ENCODE data around the gene SEC14L2. TPM values are rescaled to one million over a fixed set of nuclear protein-coding genes. Genes with fewer than 3 reads are reported as not detected.
"Not testable (repeated sequence)": the region's sequence is repeated elsewhere in the genome, so short reads cannot be mapped to it uniquely, and the experiment has no call there.

Gene SEC14L2
- total RNA-seq, 1 donor from 2014 or later, result 252 TPM

DNA sequence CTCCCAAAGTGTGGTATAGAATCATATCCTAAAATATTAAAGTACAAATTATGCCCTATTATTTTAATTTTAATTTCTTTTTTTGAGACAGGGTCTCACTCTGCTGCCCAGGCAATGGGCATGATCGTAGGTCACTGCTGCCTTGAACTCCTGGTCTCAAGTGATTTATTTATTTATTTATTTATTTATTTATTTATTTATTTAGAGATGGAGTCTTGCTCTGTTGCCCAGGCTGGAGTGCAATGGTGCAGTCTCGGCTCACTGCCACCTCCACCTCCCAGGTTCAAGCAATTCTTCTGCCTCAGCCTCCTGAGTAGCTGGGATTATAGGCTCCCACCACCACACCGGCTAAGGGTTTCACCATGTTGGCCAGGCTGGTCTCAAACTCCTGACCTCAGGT is 4.2 kb downstream of the SEC14L2 start:
- not testable (repeated sequence) for ATAC-seq; DNase-seq (ENCODE audit: low spot score)

DNA sequence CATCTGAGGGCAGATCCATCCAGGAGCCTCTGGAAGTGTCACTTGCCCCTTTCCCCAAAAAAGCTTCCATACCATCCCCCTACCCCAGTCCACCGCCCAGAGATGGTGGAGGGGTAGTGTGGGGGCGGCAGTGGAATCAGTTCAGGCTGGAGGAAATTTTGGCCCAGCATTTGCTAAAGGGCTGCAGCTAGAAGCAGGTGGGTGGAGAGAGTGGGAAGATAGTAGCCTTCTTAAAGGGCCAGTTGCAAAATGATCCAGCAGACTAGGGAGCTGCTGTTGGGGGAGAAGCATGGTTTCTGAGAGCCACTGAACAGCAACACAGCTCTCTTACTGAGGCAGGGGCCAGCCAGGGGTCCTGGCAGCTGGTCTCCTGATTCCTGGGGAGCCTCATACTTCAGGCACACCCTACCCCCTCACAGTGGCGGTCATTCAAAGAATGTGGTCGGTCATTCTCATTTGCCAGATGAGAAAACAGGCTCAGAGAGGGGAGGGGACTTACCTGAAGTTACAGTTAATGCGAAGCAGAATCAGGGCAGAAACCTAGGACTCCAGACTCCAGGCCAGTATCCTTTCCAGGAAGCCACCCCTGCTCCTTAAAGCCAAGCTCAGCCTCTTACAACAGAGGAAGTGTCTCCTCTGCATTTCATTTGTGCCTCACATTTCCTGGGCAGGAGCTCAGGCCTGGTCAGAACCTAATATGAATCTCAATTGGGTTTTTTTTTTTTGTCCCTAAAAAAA is 5.4 kb downstream of the SEC14L2 start:
- DNase-seq (ENCODE audit: low spot score) (no peak), ATAC-seq (no peak)

DNA sequence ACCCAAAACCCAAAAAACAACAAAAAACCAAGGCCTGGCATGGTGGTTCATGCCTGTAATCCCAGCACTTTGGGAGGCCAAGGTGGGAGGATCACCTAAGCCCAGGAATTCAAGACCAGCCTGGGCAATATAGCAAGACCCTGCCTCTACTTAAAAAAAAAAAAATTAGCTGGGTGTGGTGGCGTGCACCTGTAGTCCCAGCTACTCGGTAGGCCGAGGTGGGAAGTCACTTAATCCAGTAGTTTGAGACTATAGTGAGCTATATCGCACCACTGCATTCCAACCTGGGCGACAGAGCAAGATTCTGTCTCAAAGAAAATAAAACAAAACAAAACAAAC is 5.9 kb downstream of the SEC14L2 start:
- ATAC-seq; DNase-seq (ENCODE audit: low spot score): not testable (repeated sequence)

DNA sequence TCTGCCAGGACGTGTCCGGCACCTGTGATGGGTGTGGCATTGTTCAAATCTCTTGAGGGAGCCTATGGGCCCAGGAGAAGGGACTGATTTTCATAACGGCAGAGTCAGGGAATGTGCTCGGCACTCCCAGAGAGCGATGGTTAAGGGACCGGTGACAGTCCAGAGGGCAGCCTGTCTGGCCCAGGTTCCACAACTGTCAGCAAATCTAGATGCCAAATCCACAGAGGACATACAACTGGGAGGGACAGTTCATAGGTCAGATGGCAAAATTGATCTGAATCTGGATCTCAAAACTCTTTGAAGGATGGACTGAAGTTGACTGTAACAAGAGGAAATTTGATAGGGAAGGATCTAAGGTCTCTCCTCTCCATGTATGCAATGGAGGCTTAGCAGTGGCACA is 7.5 kb downstream of the SEC14L2 start:
- ATAC-seq (peak; percentile 77), DNase-seq (ENCODE audit: low spot score) (peak; percentile 93)

DNA sequence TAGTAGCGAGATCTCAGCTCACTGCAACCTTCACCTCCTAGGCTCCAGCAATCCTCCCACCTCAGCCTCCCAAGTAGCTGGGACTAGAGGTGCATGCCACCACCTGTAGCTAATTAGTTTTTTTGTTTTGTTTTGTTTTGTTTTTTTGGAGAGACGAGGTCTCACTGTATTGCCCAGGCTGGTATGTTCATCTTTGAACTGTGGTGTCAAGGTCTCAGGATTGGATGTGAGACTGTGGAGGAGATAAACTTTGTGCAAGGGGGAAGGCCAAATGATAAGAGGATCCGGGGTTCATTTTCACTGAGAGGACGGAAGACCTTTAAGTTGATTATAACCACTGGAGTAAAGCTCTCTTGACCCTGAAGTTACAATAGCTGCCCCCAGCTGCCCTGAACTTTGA is 8.9 kb downstream of the SEC14L2 start:
- no peak for ATAC-seq
- no peak for DNase-seq (ENCODE audit: low spot score)

DNA sequence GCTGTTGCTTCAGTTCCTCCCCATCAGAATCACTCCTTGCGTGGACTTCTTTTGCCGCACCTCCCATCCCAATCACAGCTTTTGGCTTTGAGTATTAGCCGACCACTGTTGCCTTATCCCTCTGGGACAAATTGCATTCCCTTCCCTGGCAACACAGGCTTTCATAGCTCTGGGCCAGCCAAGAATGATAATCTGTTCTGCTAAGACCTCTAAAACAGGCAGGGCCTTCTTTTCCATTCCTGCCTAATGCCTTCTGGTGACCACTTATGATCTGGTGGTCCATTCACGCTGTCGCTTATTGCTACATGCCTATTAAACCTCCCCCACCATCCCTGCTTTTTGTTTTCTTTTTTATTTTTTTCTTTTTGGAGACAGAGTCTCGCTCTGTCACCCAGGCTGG is 9.6 kb downstream of the SEC14L2 start:
- DNase-seq (ENCODE audit: low spot score) (no peak), ATAC-seq (no peak)

DNA sequence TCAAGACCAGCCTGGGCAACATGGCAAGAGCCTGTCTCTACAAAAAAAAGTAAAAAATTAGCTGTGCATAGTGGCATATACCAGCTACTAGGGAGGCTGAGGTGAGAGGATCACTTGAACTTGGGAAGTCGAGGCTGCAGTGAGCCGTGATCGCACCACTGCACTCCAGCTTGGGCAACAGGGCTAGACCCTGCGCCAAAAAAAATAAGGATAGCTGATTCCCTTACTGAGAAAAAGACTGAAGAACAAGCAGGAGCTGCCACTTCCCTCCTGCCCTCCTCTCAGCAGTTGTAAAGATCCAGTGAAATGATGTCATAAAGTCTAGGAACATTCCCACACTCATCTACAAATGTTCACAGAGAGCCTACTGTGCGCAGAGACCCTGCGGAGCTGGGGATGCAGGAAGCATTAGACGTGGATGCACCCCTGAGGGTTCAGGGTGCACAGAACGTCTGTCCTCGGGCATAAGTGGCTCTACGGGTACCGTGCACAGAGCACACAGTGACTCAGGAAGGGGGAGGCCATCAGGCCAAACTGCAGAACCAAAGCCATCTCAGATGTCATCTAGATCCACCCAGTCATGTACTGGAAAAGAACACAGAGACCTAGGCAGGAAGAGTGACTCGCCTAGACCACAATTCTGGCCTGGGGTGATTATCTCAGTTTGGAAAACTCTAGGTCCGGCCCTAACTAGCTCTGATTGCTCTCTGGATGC is 11.7 kb downstream of the SEC14L2 start:
- ATAC-seq (no peak), DNase-seq (ENCODE audit: low spot score) (no peak)

DNA sequence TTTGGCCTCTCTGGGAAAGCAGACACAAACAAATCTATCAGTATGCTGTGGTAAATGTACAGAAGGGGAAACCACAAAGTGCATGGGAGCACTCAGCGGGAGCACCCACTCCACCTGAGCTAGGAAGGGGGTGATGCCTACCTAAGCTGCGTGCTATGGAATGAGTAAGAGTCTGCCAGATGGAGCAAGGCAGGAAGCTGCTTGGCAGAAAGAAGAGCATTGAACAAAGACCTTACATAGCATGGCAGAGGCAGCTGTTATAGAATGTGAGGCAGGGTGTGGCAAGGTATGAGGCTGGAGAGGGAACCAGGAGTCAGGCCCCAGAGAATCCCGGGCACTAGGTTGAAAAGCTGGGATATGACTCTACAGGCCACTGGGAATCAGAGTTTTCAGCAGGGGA is 15.0 kb downstream of the SEC14L2 start:
- DNase-seq (ENCODE audit: low spot score) (no peak), ATAC-seq (no peak)

DNA sequence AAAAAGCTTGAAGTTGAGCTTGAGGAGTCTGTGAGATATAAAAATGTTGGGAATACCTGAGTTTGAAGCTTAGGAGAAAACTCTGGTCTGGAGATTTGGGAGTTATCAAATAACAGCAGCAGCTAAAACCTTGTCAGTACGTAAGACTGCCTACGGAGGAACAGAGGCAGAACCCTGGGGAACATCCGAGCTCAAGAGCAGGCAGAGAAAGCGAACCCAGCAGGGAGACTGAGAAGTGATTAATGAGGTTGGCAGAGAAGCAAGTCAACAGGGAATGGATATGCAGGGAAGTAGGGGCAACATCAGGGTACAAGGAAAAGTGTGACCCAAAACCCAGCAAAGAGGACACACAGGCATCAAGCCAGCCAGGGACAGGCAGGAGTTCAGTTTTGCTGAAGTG is 16.2 kb downstream of the SEC14L2 start:
- DNase-seq (ENCODE audit: low spot score) (no peak), ATAC-seq (no peak)

DNA sequence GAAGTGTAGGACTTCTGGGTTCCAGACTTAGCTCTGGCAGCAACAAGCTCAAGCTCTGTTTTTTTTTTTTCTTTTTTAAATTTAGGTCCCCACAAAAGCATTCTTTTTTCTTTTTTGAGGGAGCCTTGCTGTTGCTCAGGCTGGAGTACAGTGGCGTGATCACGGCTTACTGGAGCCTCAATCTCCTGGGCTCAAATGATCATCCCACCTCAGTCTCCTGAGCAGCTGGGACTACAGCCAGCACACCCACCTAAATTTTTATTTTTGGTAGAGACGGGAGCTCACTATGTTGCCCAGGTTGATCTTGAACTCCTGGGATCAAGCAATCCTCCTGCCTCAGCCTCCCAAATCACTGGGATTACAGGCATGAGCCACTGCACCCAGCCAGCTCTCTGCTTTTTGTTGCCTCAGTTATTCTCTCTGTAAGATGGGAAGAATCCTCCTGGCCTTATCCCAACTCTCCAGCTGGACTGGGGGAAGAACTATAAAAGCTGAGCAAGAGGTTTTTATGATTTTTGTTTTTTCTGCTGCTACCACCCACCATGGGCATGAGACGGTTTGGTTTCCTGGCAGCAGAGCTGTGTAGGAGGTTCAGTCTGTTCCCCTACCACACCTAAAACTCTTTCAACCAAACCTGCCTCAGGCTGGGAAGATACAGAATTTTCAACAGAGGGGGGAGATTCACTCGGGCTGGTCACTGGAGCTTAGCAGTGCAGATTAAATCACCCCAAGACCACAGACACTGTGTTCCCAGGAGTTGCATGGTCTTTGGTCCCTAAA is 17.1 kb downstream of the SEC14L2 start:
- ATAC-seq (no peak), DNase-seq (ENCODE audit: low spot score) (no peak)

DNA sequence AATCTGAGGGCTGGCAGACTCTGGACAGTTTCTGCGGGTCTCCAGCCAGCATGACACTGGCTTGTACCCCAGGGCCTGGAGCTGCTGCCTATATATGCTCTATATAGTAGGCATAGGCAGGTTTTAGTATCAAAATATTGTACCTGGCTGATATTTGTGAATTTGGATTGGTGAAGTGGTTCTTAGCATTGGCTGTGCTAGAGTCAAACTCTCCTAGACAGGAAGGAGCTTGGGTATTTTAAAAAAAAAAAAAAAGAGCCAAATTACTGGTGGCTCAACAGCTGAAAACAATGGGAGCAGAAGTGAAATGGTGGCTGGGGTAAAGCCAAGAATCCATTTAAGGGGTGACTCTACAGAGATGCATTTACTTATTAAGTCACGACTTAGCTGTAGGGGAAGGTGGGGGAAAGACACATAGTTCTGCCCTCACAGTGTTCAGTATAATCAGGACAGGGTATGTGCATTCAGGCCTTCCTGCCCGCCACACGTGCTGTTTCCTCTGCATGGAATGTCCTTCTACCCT is 17.8 kb downstream of the SEC14L2 start:
- DNase-seq (ENCODE audit: low spot score), result no peak
- ATAC-seq, result no peak

DNA sequence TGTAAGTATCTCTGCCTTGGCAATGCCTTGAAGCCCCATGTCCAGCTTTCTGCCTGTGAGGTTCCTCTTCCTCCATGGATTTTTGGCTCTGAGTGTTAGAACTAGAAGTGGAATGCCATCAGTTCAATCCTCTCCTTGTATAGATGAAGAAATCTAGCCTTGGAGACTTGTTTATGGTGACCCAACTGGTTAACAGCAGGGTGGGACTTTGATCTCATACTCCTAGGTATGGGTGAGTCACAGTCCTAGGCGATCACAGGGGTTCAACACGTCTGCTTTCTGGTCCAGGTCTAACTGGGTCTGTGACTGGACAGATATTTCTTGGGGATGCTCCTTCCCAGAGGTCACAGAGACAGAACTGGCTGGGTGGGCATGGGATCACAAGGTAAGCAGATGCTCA is 19.6 kb downstream of the SEC14L2 start:
- DNase-seq (ENCODE audit: low spot score) (no peak), ATAC-seq (peak; percentile 30)

DNA sequence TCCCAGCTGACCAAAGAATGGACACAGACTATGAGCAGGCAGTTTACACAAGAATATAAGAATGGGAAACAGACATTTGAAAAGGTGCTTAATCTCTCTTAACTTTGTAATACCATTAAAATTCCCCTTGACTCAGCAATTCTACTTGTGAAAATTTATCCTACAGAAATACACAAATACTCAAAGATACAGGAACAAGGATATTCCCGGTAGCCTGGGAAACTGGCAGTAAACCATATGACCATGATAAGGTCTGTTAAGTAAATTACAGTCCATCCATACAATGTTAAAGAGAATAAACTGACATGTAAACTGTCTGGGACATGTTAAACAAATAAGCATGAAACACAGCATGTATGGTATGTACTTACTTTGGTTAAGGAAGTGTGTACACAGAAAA is 20.0 kb downstream of the SEC14L2 start:
- DNase-seq (ENCODE audit: low spot score) (no peak), ATAC-seq (no peak)

DNA sequence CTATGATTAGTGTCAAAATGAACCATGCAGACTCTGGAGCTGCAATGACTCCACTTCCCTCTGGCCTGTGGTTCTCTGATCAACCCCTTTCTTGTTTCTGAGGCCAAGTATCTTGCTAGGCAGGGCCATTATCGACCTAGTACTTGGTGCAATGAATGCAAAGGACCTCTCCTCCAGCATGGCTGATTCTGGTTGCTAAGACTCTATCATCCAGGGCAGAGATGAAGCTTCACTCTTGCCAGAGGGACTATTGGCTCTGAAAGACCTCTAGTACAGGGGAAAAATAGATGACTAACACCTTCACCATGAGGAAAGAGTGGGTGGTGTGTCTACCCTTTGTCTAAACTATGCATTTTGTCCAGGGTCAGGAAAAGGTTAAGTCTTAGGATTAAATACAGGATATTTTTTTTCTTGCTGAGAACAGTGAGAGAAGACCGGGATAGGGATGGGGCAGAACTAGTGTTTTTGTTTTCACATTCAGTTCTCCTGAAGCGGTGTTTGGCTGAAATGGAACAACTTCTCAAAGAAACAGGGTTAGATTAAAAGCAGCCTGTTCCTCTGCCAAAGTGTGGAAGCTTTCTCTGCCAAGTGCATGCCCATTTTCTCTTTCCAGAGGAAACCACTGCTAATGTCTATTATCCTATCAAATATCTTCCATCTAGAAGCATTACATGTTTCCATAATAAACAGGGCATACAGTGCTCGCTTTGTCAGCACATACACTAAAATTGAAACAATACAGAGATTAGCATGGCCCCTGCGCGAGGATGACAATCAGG is 23.7 kb downstream of the SEC14L2 start:
- ATAC-seq, result no peak
- no peak for DNase-seq (ENCODE audit: low spot score)

DNA sequence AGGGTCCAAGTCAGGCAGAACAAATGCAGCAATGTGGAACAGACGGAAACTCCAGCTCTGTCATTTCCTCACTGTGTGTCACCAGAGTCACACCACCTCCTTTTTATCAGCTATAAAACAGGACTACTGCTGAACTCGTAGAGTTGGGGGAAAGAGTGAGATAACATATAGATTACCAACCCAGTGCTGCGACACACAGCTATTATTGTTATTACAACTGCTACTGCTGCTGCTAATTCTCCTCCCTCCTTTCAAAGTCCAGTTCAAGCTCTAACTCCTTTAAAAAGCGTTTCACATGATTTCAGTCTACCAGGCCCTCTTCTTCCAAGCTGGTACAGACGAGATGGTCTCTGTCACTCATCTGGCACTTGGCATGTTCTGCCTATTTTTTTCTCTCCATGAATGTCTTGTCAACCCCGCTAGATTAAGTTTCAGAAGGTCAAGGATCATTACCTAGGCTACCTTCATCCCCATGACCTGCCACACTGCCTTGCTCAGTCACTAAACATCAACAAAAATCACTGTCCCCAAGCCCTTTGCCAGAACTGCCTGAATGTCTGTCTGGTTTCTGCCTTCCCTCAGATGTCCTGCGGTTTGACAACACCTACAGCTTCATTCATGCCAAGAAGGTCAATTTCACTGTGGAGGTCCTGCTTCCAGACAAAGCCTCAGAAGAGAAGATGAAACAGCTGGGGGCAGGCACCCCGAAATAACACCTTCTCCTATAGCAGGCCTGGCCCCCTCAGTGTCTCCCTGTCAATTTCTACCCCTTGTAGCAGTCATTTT is 25.1 kb downstream of the SEC14L2 start:
- no peak for ATAC-seq
- no peak for DNase-seq (ENCODE audit: low spot score)

DNA sequence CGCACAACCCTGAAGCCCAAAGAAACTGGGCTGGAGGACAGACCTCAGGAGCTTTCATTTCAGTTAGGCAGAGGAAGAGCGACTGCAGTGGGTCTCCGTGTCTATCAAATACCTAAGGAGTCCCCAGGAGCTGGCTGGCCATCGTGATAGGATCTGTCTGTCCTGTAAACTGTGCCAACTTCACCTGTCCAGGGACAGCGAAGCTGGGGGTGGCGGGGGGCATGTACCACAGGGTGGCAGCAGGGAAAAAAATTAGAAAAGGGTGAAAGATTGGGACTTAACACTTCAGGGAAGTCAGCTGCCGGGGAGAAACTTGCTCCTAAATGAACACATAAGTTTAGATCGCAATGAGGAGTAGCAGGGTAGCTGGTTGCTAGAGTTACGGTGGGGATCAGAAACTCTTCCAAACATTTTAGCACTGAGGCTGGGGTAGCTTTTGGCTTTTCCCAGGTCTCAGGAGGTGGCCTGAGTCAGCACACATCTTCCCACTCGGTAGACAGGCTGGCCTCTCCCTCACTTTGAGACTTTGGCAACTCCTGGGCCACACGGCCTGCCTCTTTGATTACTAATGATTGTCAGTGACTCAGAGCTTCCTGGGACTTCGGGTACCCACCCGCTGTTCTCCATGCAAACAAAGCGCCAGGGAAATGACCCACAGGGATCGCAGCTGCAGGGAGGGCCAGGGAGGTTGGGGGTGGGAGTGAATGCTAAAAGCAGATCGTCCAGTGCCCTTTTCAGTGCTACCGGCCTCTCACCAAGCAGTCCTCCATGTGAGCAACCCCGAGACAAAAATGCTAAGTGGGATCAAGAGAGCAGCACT is 25.9 kb downstream of the SEC14L2 start:
- peak; percentile 11 for ATAC-seq
- DNase-seq (ENCODE audit: low spot score), result peak; percentile 82

DNA sequence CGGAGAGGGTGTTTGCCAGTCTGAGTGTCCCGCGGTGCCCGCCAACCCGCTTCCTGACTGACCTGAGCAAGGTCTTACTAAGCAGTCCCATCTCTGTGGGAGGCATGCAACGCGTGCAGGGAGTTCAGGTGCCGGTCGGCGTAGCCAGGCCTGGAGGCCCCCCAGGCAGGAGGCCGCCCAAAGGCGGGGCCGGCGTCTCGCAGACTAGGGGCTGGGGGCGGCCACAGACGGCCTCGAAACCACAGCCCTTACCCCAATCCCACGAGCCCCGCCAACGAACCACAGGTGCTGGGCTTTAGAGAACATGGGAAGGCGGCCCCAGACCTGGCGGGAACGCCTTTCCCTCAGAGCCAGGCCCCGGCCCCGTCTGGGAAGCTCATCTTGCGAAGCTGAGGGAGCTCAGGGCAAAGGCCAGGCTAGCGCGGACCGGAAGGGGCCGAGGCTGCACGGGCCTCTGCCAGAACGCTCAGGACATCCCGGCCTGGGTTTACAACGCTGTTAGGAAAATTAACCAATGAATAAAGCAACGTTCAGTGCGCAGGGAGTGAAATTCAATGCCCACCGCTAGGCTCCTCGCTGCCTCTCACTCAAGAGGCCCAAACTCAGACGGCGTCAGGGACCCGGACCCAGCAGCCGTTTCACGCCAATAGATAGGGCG is 26.6 kb downstream of the SEC14L2 start:
- ATAC-seq (peak; percentile 60), DNase-seq (ENCODE audit: low spot score) (peak; percentile 93)

DNA sequence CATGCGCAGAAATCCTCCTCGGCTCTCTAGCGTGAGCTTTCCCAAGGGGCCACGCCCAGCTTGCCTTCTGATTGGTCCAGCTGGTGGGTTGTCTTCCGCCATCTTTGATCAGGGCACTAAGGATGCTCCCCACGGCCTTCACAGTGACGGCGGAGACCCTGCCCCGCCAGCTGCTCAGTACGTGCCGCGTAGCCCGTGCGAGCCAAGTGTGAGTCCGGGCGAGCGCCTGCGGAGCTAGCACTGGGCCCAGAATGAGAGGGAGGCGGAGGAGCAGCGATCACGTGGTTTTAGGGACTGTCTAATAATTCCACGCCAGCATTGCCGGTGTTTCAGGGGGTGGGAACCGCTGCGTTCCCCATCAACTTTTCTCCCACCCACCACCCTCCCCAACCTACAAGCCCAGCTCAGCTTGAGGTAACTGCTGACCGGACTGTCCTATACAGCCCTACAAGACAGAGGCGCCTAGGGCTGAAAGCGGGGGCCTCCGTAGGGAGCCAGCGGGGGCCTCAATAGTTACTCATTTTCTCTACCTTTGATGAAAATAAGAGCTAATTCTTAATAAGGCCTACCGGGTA is 27.2 kb downstream of the SEC14L2 start:
- ATAC-seq, result peak; percentile 64
- peak; percentile 99 for DNase-seq (ENCODE audit: low spot score)
